Common myeloid progenitor, CD34-positive (primary cell): Measurements from ENCODE around the gene RHBDD1.

Experiments
- CTCF ChIA-PET: fragments of 350-600 bp; sonication (Branson Sonifier 250); formaldehyde crosslinking; loops from one replicate; lab custom pipeline; 2021; ENCODE audit warnings: antibody characterized with exemption; lab: Charles Lee
- POLR2A ChIA-PET: fragments of 350-600 bp; sonication (Branson Sonifier 250); formaldehyde crosslinking; loops from one replicate; lab custom pipeline; 2021; ENCODE audit warnings: antibody characterized with exemption; lab: Charles Lee
- DNase-seq, 3 donors: peaks; one replicate each; pipeline versions ENCODE4 v3.0.0 to v3.0.0-alpha.2; 2013
- H3K27ac ChIP-seq, 2 experiments: 1 replicate in 1 of 2; 2 replicates in 1 of 2; pipeline ENCODE4 v1.7.0; 2013; ENCODE audit warnings: inconsistent platforms in 2 of 2, low read length in 2 of 2, mild to moderate bottlenecking in 2 of 2, low read depth in 1 of 2, moderate library complexity in 1 of 2; ENCODE audit not compliant: severe bottlenecking in 2 of 2, insufficient read depth in 1 of 2, poor library complexity in 1 of 2
- H3K27me3 ChIP-seq, 5 experiments: replicated peaks in 2 of 5; 1 replicate in 3 of 5; 2 replicates in 2 of 5; pipeline versions ENCODE4 v1.6.1 to v1.7.0; 2013; ENCODE audit warnings: low read length in 4 of 5, mild to moderate bottlenecking in 2 of 5, moderate library complexity in 2 of 5, inconsistent platforms in 1 of 5; ENCODE audit not compliant: insufficient read depth in 5 of 5, control insufficient read depth in 4 of 5
- H3K36me3 ChIP-seq, 4 experiments: 1 replicate in 2 of 4; 2 replicates in 2 of 4; pipeline versions ENCODE4 v1.6.1 to v1.7.0; 2013; ENCODE audit warnings: low read length in 3 of 4, control low read depth in 1 of 4, mild to moderate bottlenecking in 1 of 4; ENCODE audit not compliant: control insufficient read depth in 4 of 4, insufficient read depth in 4 of 4
- H3K4me1 ChIP-seq, 4 experiments: 1 replicate in 3 of 4; 2 replicates in 1 of 4; pipeline versions ENCODE4 v1.6.1 to v1.7.1; 2013; ENCODE audit warnings: low read length in 3 of 4, mild to moderate bottlenecking in 3 of 4, control low read depth in 1 of 4, inconsistent platforms in 1 of 4, moderate library complexity in 1 of 4; ENCODE audit not compliant: control insufficient read depth in 4 of 4, insufficient read depth in 4 of 4; ENCODE audit errors: control extremely low read depth in 1 of 4
- H3K4me3 ChIP-seq, 7 experiments: 1 replicate in 4 of 7; 2 replicates in 3 of 7; pipeline versions ENCODE4 v1.5.1 to v1.7.0; 2013; ENCODE audit warnings: mild to moderate bottlenecking in 7 of 7, low read length in 6 of 7, moderate library complexity in 6 of 7, inconsistent platforms in 2 of 7, low read depth in 2 of 7, control low read depth in 1 of 7; ENCODE audit not compliant: insufficient read depth in 4 of 7, control insufficient read depth in 1 of 7; ENCODE audit errors: extremely low read depth in 1 of 7
- H3K9me3 ChIP-seq, 5 experiments: 1 replicate in 4 of 5; 2 replicates in 1 of 5; pipeline versions ENCODE4 v1.6.1 to v1.7.1; 2013; ENCODE audit warnings: low read length in 4 of 5, mild to moderate bottlenecking in 2 of 5, inconsistent platforms in 1 of 5, low read depth in 1 of 5, moderate library complexity in 1 of 5; ENCODE audit not compliant: control insufficient read depth in 4 of 5, insufficient read depth in 2 of 5; ENCODE audit errors: control extremely low read depth in 1 of 5
- WGBS: methylation state at CpG from one replicate; pipeline ENCODE4 v1.1.5; 2013; ENCODE audit not compliant: insufficient coverage; 5-methylcytosine and 5-hydroxymethylcytosine counted together

Gene RHBDD1

GRCh38 chr2:226953206-226953605, 117.4 kb downstream of the RHBDD1 start:
- WGBS: 93% methylated on average over 2 of the region's 3 CpGs
- Histone ChIP-seq H3K27me3 (no peaks in the 10 kb centered on the region), H3K4me1 (no peaks in the 10 kb centered on the region), H3K36me3 (no peaks in the 10 kb centered on the region), H3K27ac (no peak overlapping the region), H3K4me3 (no peak overlapping the region), H3K9me3 (peaks cover 0 to 11% (median 3%) of the 10 kb centered on the region in 5 experiments)
- no peak for DNase-seq
- ChIA-PET CTCF (no interaction called here), POLR2A (no interaction called here)

- Histone ChIP-seq H3K27me3 (no peaks in the 10 kb centered on the region), H3K9me3 (peaks cover 0 to 12% (median 3%) of the 10 kb centered on the region in 5 experiments), H3K4me1 (no peaks in the 10 kb centered on the region), H3K36me3 (no peaks in the 10 kb centered on the region), H3K27ac (no peak overlapping the region), H3K4me3 (no peak overlapping the region)
- no peak for DNase-seq
- CTCF ChIA-PET: no interaction called here
- WGBS: 97% methylated on average over 6 of the region's 6 CpGs
- POLR2A ChIA-PET: no interaction called here
Measured at GRCh38 chr2:226953826-226954225, 118.0 kb downstream of the RHBDD1 start.

GRCh38 chr2:226956659-226957058, 120.8 kb downstream of the RHBDD1 start:
- Histone ChIP-seq H3K27me3 (no peaks in the 10 kb centered on the region), H3K4me3 (no peak overlapping the region), H3K36me3 (no peaks in the 10 kb centered on the region), H3K4me1 (no peaks in the 10 kb centered on the region), H3K27ac (no peak overlapping the region), H3K9me3 (peaks cover 0 to 22% (median 4%) of the 10 kb centered on the region in 5 experiments)
- CTCF ChIA-PET: no interaction called here
- POLR2A ChIA-PET: no interaction called here
- WGBS: 90% methylated on average over 1 of the region's 1 CpG
- no peak for DNase-seq

- Histone ChIP-seq H3K27ac (no peak overlapping the region), H3K4me1 (no peaks in the 10 kb centered on the region), H3K36me3 (peaks cover 0 to 4% (median 0%) of the 10 kb centered on the region in 4 experiments), H3K4me3 (no peak overlapping the region), H3K9me3 (peaks cover 0 to 22% (median 4%) of the 10 kb centered on the region in 5 experiments), H3K27me3 (no peaks in the 10 kb centered on the region)
- CTCF ChIA-PET: no interaction called here
- POLR2A ChIA-PET: no interaction called here
- DNase-seq: no peak
- no CpG with 5 or more reads among the region's 1 CpG for WGBS
Measured at GRCh38 chr2:226959418-226959817, 123.6 kb downstream of the RHBDD1 start.

- H3K4me3 ChIP-seq: no peak overlapping the region
- no peaks in the 10 kb centered on the region for H3K27me3 ChIP-seq
- ChIA-PET POLR2A (no interaction called here), CTCF (no interaction called here)
- H3K36me3 ChIP-seq: peaks cover 0 to 4% (median 0%) of the 10 kb centered on the region in 4 experiments
- peaks cover 0 to 19% (median 3%) of the 10 kb centered on the region in 5 experiments for H3K9me3 ChIP-seq
- H3K4me1 ChIP-seq: no peaks in the 10 kb centered on the region
- DNase-seq: no peak
- no peak overlapping the region for H3K27ac ChIP-seq
- WGBS: no CpG with 5 or more reads among the region's 3 CpGs
Measured at GRCh38 chr2:226962176-226962773, 126.4 kb downstream of the RHBDD1 start.

GRCh38 chr2:226963528-226963927, 127.7 kb downstream of the RHBDD1 start:
- Histone ChIP-seq H3K4me1 (no peaks in the 10 kb centered on the region), H3K4me3 (no peak overlapping the region), H3K27ac (no peak overlapping the region), H3K36me3 (peaks cover 0 to 4% (median 0%) of the 10 kb centered on the region in 4 experiments), H3K27me3 (no peaks in the 10 kb centered on the region), H3K9me3 (peaks cover 1 to 14% (median 2%) of the 10 kb centered on the region in 5 experiments)
- no peak for DNase-seq
- CTCF ChIA-PET: interaction anchor here (0.7 kb wide), 1 partner anchor 18 kb away, joined by 3 read pairs; no protein-coding TSS in a partner anchor
- POLR2A ChIA-PET: no interaction called here
- WGBS: 82% methylated on average over 1 of the region's 1 CpG

- CTCF ChIA-PET: no interaction called here
- WGBS: 100% methylated on average over 1 of the region's 1 CpG
- peaks cover 0 to 4% (median 0%) of the 10 kb centered on the region in 4 experiments for H3K36me3 ChIP-seq
Measured at GRCh38 chr2:226965376-226965775, 129.5 kb downstream of the RHBDD1 start.

More at GRCh38 chr2:226965376-226965775, 129.5 kb downstream of the RHBDD1 start:
- no peaks in the 10 kb centered on the region for H3K4me1 ChIP-seq
- H3K27ac ChIP-seq: no peak overlapping the region
- POLR2A ChIA-PET: no interaction called here
- H3K9me3 ChIP-seq: peaks cover 0 to 3% (median 2%) of the 10 kb centered on the region in 5 experiments
- no peak overlapping the region for H3K4me3 ChIP-seq
- H3K27me3 ChIP-seq: no peaks in the 10 kb centered on the region
- DNase-seq: no peak
